ENCODE data around the gene NCDN. TPM values are rescaled to one million over a fixed set of nuclear protein-coding genes. Genes with fewer than 3 reads are reported as not detected.

Gene NCDN
- total RNA-seq, 2 donors from 2014 or later = 9.7 to 18.0 TPM

GRCh38 chr1:35532497-35533223, 24.9 kb upstream of the NCDN start:
- Histone ChIP-seq H3K4me1 (no peaks in the 10 kb centered on the region), H3K27me3 (no peaks in the 10 kb centered on the region), H3K9ac (ENCODE audit: low read depth in 2 of 2, low read length in 2 of 2) (no peak overlapping the region), H3K36me3 (no peaks in the 10 kb centered on the region), H3K4me3 (no peak overlapping the region), H3K9me3 (no peaks in the 10 kb centered on the region), H3K27ac (no peak overlapping the region)
- no peak for DNase-seq
- intact Hi-C loops (cut with DNase I) = no loop called here
- no peak for TF ChIP-seq CTCF (IDR thresholded peaks at IDR 0.05)

- no peaks in the 10 kb centered on the region for H3K9me3 ChIP-seq
- H3K27ac ChIP-seq = no peak overlapping the region
- H3K4me1 ChIP-seq = no peaks in the 10 kb centered on the region
- no peaks in the 10 kb centered on the region for H3K36me3 ChIP-seq
- intact Hi-C loops (cut with DNase I) = no loop called here
- no peak overlapping the region for H3K4me3 ChIP-seq
- no peak overlapping the region for H3K9ac ChIP-seq (ENCODE audit: low read depth in 2 of 2, low read length in 2 of 2)
- TF ChIP-seq CTCF (IDR thresholded peaks at IDR 0.05) = no peak
- no peaks in the 10 kb centered on the region for H3K27me3 ChIP-seq
- DNase-seq = no peak
These were observed 24.0 kb upstream of the NCDN start for GRCh38 chr1:35533586-35533985.

- Histone ChIP-seq H3K9me3 (no peaks in the 10 kb centered on the region), H3K9ac (ENCODE audit: low read depth in 2 of 2, low read length in 2 of 2) (no peak overlapping the region), H3K27ac (no peak overlapping the region), H3K4me3 (no peak overlapping the region), H3K36me3 (no peaks in the 10 kb centered on the region), H3K4me1 (no peaks in the 10 kb centered on the region), H3K27me3 (no peaks in the 10 kb centered on the region)
- no peak for TF ChIP-seq CTCF (IDR thresholded peaks at IDR 0.05)
- no peak for DNase-seq
- intact Hi-C loops (cut with DNase I) = no loop called here
These were observed 22.4 kb upstream of the NCDN start for GRCh38 chr1:35535243-35535642.

GRCh38 chr1:35536556-35537162, 20.9 kb upstream of the NCDN start:
- H3K4me3 ChIP-seq = no peak overlapping the region
- no peak for TF ChIP-seq CTCF (IDR thresholded peaks at IDR 0.05)
- no peaks in the 10 kb centered on the region for H3K36me3 ChIP-seq
- H3K27ac ChIP-seq = no peak overlapping the region
- DNase-seq = no peak
- H3K9ac ChIP-seq (ENCODE audit: low read depth in 2 of 2, low read length in 2 of 2) = no peak overlapping the region
- H3K4me1 ChIP-seq = no peaks in the 10 kb centered on the region
- intact Hi-C loops (cut with DNase I) = no loop called here
- H3K27me3 ChIP-seq = no peaks in the 10 kb centered on the region
- H3K9me3 ChIP-seq = no peaks in the 10 kb centered on the region

- Histone ChIP-seq H3K9me3 (no peaks in the 10 kb centered on the region), H3K4me3 (no peak overlapping the region), H3K27ac (no peak overlapping the region), H3K36me3 (no peaks in the 10 kb centered on the region), H3K9ac (ENCODE audit: low read depth in 2 of 2, low read length in 2 of 2) (no peak overlapping the region), H3K27me3 (no peaks in the 10 kb centered on the region), H3K4me1 (no peaks in the 10 kb centered on the region)
- DNase-seq = no peak
- no peak for TF ChIP-seq CTCF (IDR thresholded peaks at IDR 0.05)
- intact Hi-C loops (cut with DNase I) = no loop called here
These were observed 19.8 kb upstream of the NCDN start for GRCh38 chr1:35537806-35538205.
